ENCODE data around the gene DNAH1.
A peak's percentile ranks its signal among the peaks of the same experiment; 100 is the strongest.

DNAH1 gene

DNA sequence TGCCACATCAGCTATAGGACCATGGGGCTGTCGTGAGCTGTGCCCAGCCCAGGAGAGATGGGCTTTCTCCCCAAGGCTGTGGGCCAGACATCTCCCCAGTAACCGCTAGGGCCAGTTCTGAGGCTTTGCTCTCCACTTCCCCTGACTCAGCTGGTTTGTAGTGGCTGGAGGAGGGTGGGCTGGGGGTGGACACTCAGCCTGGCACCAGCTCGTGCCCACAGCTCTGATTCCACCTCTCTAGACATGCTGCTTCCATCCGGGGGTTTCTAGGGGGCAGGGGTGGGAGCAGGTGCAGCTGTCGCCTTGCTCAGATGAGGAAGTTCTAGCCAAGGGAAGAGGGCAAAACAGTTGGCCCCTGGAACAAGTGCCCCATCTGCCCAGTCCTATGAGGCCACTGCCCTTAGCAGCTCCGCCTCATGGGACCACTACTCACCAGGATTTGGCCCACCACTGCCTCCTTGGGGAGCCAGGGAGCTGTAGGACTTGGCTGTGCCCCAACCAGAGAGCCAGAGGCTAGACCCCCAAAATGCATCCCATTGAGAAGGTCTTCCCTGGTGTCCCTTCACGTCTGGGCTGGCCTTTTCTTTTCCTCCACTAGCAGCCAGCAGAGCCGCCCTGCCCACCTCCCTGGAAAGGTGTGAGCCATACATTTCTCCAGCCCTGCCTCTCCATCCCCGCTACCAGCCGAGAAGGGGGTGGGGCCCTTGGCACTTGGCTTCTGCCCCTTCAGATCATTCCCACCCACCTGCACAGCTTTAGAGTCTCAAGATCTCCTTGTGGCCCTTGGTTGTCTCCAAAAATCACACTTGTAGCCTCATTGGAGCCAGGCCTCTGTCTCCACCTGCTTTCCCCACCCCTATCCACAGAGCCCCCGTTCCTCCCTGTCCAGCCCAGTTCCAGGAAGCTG is 18.6 kb upstream of the DNAH1 start:
- no peak for TF ChIP-seq POLR2A (IDR thresholded peaks at IDR 0.05; ENCODE audit: low read length)
- TF ChIP-seq GATA1 (IDR thresholded peaks at IDR 0.05; ENCODE audit: low read depth, low read length) = no peak
- DNase-seq = no peak

DNA sequence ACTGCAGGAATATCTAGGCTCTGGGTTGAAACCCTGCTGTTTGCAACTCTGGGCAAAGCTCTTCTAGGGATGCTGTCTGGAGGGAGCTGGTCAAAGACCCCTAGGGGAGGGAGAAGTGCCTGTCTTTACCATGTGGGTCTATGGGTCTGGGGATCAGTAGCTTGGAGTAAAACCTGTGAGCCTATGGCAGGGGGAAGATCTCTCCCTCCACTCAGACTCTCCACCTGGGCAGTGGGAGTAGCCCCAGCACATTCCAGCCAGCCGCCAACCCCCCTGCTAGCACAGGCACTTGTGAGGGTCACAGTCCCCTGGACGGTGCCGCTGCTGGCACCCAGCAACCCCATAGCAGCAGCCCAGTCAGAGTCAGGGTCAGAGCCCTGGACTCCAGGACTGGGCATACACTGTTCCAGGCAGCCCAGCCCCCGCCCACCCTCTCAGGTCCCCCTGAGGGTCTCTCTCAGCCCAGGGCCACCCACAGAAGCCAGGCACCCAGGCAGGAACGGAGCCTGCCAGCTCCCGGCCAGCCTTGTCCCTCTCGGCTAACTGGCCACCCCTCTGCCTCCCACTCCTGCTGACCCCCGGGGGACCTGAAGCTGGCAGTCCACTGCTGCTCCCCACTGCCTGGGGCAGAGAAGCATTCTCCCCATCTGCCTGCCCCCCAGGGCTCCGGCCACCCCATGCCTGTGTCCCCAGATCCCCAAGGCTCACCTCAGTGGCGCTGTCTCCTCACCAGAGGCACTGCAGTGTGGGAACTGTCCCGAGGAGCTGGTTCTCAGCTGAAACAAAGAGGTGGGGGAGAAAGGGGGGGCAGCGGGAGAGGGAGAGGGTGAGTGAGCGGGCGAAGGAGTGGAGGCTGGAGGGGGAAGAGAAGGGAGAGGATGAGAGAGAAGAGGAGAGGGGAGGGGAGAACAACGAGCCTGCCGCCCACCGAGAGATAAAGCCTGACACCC is 17.7 kb upstream of the DNAH1 start:
- no peak for TF ChIP-seq POLR2A (IDR thresholded peaks at IDR 0.05; ENCODE audit: low read length)
- TF ChIP-seq GATA1 (IDR thresholded peaks at IDR 0.05; ENCODE audit: low read depth, low read length) = no peak
- no peak for DNase-seq

DNA sequence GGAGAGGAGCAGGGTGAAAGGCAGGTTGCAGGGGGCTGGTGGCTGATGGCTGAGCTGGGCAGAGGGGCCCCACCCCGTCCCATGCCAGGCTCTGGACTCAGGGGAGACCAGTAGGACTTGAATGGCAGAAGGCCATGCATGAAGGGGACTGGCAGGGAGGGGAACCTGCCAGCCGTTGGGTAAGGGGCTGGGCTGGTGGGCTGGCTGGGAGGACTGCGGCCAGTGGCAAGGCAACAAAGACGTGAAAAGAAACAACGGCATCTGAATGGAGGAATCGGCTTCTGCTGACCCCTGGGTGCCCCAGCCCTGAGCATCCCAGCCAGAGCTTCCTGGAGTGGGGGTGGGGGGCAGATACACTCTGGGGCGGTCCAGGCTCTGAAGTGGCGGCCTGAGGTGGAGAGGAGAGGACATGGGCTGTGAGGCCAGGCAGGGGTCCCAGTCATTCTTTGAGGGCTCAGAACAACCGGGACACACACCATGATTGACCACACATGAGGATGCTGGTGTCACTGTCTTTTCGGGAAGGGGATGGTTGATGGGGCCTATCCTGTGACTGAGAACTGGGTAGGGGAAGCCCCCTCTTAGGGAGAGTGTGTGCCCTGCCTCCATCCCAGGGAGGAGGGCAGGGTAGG is 16.8 kb upstream of the DNAH1 start:
- TF ChIP-seq POLR2A (IDR thresholded peaks at IDR 0.05; ENCODE audit: low read length) (no peak), GATA1 (IDR thresholded peaks at IDR 0.05; ENCODE audit: low read depth, low read length) (no peak)
- no peak for DNase-seq

DNA sequence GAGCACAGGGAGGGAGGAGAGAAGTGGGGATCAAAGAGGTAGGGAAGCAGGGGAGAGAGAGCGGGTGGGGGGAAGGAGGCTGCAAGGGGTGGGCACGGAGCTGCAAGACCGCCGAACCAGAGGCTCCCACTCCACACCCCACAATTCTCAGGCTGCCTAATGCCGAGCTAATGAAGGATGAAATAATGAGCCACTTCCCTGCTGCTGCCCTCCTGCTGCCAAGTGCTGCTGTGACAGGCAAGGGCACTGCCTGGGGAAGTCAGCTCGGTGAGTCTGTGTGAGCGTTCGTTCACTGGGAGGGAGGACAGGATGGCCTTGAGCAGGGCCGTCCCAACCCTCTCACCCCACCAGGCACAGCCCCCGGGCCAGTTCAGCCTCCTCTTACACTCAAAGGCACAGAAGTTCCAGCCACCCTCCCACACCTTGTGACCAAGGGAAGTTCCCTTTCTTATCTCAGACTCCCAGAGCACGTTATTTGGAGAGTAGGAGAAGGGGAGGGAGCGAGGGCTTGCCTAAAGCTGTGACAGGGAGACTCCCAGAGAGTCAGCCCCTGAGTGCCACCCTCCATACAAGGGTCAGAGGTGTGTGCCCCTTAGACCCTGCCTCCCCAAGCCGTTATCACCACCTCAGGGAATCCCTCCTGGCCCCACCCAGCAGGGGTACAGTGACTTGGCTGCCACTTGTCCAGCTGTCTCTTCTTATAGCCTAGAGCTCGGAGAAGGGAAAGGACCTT is 16.1 kb upstream of the DNAH1 start:
- no peak for TF ChIP-seq GATA1 (IDR thresholded peaks at IDR 0.05; ENCODE audit: low read depth, low read length)
- peak; percentile 45 for TF ChIP-seq POLR2A (IDR thresholded peaks at IDR 0.05; ENCODE audit: low read length)
- peak; percentile 76 for DNase-seq

DNA sequence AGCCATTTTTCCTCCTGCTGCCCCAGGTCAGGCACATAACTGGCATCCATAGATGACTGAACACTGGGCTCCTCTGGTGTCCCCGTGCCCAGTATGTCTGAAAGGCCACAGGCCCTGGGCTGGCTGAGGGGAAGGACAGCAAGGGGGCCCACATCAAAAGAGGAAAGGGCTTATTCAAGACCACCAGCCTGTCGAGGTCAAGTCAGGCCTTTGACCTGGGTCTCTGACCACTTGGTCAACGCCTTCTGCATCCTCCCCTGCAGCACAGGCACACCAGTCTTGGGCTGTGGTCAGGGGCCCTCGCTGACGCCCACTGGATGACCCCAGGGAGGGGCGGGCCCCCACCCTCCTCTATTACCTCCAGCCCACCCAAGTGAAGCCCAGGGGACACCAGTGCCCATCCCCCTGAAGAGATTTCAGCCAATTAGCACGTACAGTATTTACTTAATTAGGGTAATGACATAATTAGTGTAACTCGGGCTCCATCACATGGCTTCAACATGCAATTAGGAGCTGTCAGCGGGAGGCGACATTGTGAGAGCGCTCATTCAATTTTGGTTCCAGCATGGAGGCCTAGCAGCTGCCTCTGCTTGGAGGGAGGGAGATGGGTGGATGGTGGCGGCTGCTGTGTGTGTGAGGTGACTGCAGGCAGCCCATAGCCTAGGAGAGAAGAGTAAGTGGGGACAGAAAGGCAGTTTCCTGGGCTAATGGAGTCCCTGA is 13.5 kb upstream of the DNAH1 start:
- DNase-seq = no peak
- TF ChIP-seq POLR2A (IDR thresholded peaks at IDR 0.05; ENCODE audit: low read length) (no peak), GATA1 (IDR thresholded peaks at IDR 0.05; ENCODE audit: low read depth, low read length) (no peak)

DNA sequence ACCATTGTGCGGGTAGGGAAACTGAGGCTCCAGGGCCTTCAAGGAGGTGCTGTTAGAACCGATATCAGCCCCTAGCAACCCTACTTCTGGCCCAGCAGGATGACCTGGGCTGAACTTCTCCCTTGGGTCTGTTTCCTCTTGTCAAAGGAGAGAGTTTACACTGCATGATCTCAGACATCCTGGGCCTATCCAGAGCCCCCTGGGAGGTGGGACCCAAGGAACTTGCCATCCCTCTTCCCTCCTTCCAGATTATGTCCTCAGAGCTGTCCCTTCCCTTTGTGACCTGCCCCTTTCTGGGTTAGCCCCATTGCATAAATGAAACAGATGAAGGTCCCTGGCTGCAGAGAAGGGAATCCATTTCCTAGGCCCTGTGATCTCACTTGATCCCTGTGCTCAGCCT is 12.3 kb upstream of the DNAH1 start:
- no peak for DNase-seq
- TF ChIP-seq POLR2A (IDR thresholded peaks at IDR 0.05; ENCODE audit: low read length) (no peak), GATA1 (IDR thresholded peaks at IDR 0.05; ENCODE audit: low read depth, low read length) (no peak)

DNA sequence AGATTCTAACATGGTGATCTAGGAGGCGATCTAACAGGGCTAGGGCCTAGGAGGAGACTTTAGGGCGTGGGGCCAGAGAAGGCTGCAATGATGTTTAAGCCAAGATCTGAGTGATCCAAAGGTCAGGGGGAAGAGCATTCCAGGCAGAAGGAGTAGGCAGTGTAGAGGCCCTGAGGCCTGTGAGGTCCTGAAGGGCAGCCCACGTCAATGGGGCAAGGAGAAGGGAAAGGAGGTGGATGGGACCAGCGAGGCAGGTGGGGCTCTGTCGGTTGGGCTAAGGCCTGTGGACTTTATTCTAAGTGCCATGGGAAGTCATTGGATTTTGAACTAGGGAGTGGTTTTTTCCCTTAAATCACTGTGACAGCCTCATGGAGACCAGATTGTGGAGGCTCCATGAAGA is 10.2 kb upstream of the DNAH1 start:
- no peak for DNase-seq

DNA sequence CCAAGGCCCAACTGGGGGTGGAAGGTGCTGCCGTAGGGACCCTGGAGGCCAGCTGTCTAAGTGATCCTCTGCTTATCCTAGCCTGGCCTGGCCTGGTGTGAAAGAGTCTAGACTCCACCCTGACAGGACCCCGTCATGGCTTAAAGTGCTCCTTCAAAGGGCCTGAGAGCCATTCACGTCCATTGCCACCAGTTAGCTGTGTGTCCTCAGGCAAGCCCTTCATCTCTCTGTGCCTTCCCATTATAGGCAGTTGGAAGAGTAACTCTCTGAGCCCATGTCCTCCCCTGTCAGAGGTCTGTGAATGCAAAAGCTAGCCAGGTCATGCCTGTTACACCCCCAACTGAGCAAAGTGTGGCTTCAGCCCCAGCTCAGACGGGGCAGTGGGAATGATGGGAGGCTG is 9.1 kb upstream of the DNAH1 start:
- DNase-seq = no peak
- TF ChIP-seq GATA1 (IDR thresholded peaks at IDR 0.05; ENCODE audit: low read depth, low read length) (no peak), POLR2A (IDR thresholded peaks at IDR 0.05; ENCODE audit: low read length) (no peak)

More for the DNA sequence above, 10.2 kb upstream of the DNAH1 start:
- TF ChIP-seq GATA1 (IDR thresholded peaks at IDR 0.05; ENCODE audit: low read depth, low read length) = no peak
- TF ChIP-seq POLR2A (IDR thresholded peaks at IDR 0.05; ENCODE audit: low read length) = no peak

DNA sequence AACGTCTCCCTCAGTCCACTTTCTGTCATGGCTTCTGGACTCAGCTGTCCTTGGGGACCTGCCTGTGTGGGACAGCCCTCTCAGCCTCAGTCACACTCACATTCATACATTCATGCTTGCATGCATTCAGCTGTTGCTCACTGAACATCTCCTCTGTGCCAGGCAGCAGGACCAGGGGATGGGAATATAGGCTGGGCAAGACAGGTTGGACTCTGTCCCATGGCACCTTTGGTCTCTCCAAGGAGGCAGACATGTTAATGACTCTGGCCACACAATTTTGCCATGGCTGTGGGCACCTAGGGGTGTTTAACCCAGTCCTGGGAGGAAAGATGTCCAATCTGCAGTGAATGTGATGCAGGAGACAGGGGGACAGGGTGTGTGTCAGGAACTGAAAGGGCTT is 7.8 kb upstream of the DNAH1 start:
- TF ChIP-seq GATA1 (IDR thresholded peaks at IDR 0.05; ENCODE audit: low read depth, low read length) (no peak), POLR2A (IDR thresholded peaks at IDR 0.05; ENCODE audit: low read length) (no peak)
- no peak for DNase-seq

DNA sequence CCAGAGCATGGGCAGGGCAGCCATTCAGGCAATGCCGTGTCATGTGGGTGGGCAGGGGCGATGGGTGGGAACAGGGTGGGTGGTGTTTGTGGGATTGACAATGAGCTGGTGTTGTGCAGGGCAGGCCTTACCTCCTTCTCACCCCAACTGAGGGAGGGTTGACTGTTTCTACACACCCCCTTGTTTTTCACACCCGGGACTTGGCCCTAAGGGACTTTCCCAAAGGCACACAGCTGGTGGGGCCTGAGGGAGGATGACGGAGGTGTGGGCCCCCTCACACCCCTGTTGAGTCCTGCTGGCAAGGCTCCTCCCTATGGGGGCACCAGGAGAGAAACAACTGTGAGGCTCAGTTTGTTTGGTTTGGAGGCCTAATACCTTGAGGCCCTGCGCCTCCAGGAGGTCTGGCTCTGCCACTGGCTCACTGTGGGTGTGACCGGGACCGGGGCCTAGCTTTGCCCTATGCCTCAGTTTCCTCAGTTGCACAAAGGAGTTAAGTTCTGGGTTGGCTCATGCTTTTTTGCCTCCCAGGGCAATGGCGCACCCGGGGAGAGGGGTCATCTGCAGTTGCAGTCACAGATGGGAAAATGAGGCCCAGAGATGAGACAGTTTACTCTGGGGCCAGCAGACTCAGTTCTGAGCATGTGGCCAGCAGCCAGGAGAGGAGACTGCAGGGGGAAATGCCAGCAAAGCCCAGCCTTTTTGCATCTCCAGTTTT is 5.1 kb upstream of the DNAH1 start:
- TF ChIP-seq GATA1 (IDR thresholded peaks at IDR 0.05; ENCODE audit: low read depth, low read length) (no peak), POLR2A (IDR thresholded peaks at IDR 0.05; ENCODE audit: low read length) (no peak)

DNA sequence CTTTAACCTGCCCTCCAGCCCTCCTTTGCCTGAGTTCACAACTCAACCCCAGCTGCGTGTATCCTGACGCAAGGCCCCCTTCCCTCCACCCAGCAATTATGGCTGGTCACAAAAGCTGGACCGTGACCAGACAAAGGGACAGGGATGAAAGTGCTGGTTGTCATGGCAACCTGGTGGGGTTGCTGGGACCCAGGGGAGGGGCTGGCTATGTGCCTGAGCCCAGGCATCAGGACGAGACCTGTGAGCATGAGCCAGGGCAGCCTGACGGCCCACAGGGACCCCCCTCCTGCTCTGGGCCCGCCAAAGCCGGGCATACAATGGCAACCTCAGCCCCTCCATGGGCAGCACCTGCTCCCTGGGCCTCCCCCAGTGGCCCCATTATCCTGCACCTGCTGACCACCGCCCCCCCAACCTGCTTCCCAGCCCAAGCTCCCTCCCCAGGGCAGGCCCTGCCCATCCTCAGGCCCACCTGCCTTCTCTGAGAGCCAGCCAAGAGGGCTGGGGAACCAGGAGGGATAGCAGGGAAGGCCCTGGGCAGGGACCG is 4.5 kb upstream of the DNAH1 start:
- TF ChIP-seq GATA1 (IDR thresholded peaks at IDR 0.05; ENCODE audit: low read depth, low read length) (no peak), POLR2A (IDR thresholded peaks at IDR 0.05; ENCODE audit: low read length) (no peak)
- no peak for DNase-seq

More for the DNA sequence above, 5.1 kb upstream of the DNAH1 start:
- DNase-seq = no peak
